ENCODE measurements around the gene NEU1. TPM values are rescaled to one million over a fixed set of nuclear protein-coding genes. Genes with fewer than 3 reads are reported as not detected.
A peak's percentile ranks its signal among the peaks of the same experiment; 100 is the strongest.

NEU1 gene
- total and polyA plus RNA-seq, 2 of the 8 experiments (the other 6 are each of a cell fraction or from before 2014, with no cell fraction given) = 41.2 to 72.1 TPM

GRCh38 chr6:31897612-31898382 lies 35.2 kb upstream of the NEU1 start, which contains the start of gene EHMT2:
Gene EHMT2, minus strand, starts transcription at chr6:31897698. Its CDS starts 21 bp downstream, at chr6:31897677.
- Histone ChIP-seq H4K5ac (ENCODE audit: insufficient read length, low read depth, low read length) (peak within 1 kb of the TSS; percentile 82), H3K14ac (ENCODE audit: insufficient read length) (no peak within 1 kb of the TSS), H4K91ac (replicated peaks; ENCODE audit: insufficient read length, low read length) (peak within 1 kb of the TSS; percentile 80), H3K79me2 (ENCODE audit: control insufficient read depth in 1 of 2, insufficient read depth in 2 of 2, low read length in 2 of 2) (peaks cover 0 to 17% of the 10 kb centered on the region in 2 experiments; a peak in 2 of 4 replicates), H3K9me3 (ENCODE audit: insufficient read depth in 2 of 2, low read depth in 1 of 2, low read length in 1 of 2) (no peaks in the 10 kb centered on the region), H3K4me1 (replicated peaks in 1 of 4; ENCODE audit: control insufficient read depth in 3 of 4, insufficient read depth in 4 of 4, low read length in 3 of 4) (peaks cover 0 to 14% (median 6%) of the 10 kb centered on the region in 4 experiments; a peak in 6 of 7 replicates), H3K9ac (replicated peaks in 1 of 4; ENCODE audit: extremely low read depth in 1 of 4, low read depth in 3 of 4, low read length in 3 of 4) (peak within 1 kb of the TSS; percentile 62 to 88 (median 79)), H2BK20ac (ENCODE audit: low read length) (no peak within 1 kb of the TSS), H3K18ac (ENCODE audit: extremely low read depth, low read length) (peak within 1 kb of the TSS; percentile 93), H3K36me3 (ENCODE audit: control insufficient read depth in 2 of 4, insufficient read depth in 4 of 4, low read length in 3 of 4) (peaks cover 13 to 35% (median 30%) of the 10 kb centered on the region in 4 experiments), H2BK15ac (ENCODE audit: low read length) (no peak within 1 kb of the TSS), H2BK12ac (ENCODE audit: low read depth, low read length) (no peak within 1 kb of the TSS), H3K27me3 (replicated peaks in 1 of 4; ENCODE audit: control insufficient read depth in 3 of 4, extremely low read depth in 1 of 4, insufficient read depth in 3 of 4, low read length in 3 of 4) (no peaks in the 10 kb centered on the region), H2BK5ac (ENCODE audit: low read depth, low read length) (peak within 1 kb of the TSS; percentile 20), H3K23ac (ENCODE audit: insufficient read length) (no peak within 1 kb of the TSS), H2BK120ac (replicated peaks; ENCODE audit: low read depth, low read length) (no peak within 1 kb of the TSS), H4K8ac (ENCODE audit: extremely low read depth, insufficient read depth, low read length) (peak within 1 kb of the TSS; percentile 93; the same call in 1 of the 2 replicates), H3K56ac (replicated peaks; ENCODE audit: insufficient read length, low read depth, low read length) (peak within 1 kb of the TSS; percentile 73), H3K4me3 (ENCODE audit: extremely low read depth in 1 of 4, insufficient read depth in 2 of 4, low read depth in 3 of 4, low read length in 4 of 4) (peak within 1 kb of the TSS; percentile 74 to 97 (median 82)), H4K20me1 (replicated peaks in 1 of 2; ENCODE audit: control insufficient read depth in 1 of 2, insufficient read depth in 2 of 2, low read length in 2 of 2) (peaks cover 1 to 5% of the 10 kb centered on the region in 2 experiments), H2AK5ac (ENCODE audit: low read depth, low read length) (0 out of 2 replicates have a peak within 1 kb of the TSS, but pooled peaks have one; percentile 20), H3K4ac (replicated peaks; ENCODE audit: insufficient read length, low read depth, low read length) (peak within 1 kb of the TSS; percentile 27), H3K4me2 (ENCODE audit: insufficient read depth in 1 of 2, low read depth in 2 of 2, low read length in 2 of 2) (peak within 1 kb of the TSS; percentile 85 to 92), H2AFZ (ENCODE audit: low read length) (peak within 1 kb of the TSS; percentile 78; the same call in 1 of the 2 replicates), H3K79me1 (ENCODE audit: low read depth, low read length) (peaks cover 2% of the 10 kb centered on the region), H3K23me2 (ENCODE audit: low read depth, low read length) (peaks cover 13% of the 10 kb centered on the region), H3K27ac (ENCODE audit: low read depth, low read length) (peak within 1 kb of the TSS; percentile 55; the same call in 1 of the 2 replicates)
- POLR2A ChIA-PET (ENCODE audit: partially characterized antibody) = interaction anchor here (0.7 to 3.6 kb wide), 30 partner anchors 9 to 260 kb away, joined by 3 to 40 read pairs (median 5); partner anchors contain the start of genes DXO, GPANK1, HSPA1B and MSH5
- peak in 1 of 2 experiments; percentile 89 for DNase-seq (ENCODE audit: low read depth in 1 of 2, low spot score in 2 of 2)
- no peak for FAIRE-seq
- WGBS, 2 experiments (ENCODE audit: extremely low coverage in 1 of 2, insufficient coverage in 1 of 2, insufficient read length in 1 of 2, insufficient replicate concordance in 2 of 2, low coverage in 1 of 2, low lambda C conversion rate in 2 of 2, missing lambda C conversion rate in 1 of 2) = 2% methylated on average over 48 of the region's 49 CpGs; no CpG with 5 or more reads in 1 of the 2 experiments
- CTCF ChIA-PET (ENCODE audit: partially characterized antibody) = interaction anchor here (0.6 to 2.1 kb wide), 10 partner anchors 9 to 160 kb away, joined by 3 to 11 read pairs (median 4); no protein-coding TSS in a partner anchor
- TF ChIP-seq EGR1 (IDR thresholded peaks at IDR 0.05; ENCODE audit: borderline replicate concordance, low read depth, low read length) = no peak
- no peak for TF ChIP-seq SIRT6 (IDR thresholded peaks at IDR 0.05; ENCODE audit: low read length)
- TF ChIP-seq NANOG (IDR thresholded peaks at IDR 0.05; ENCODE audit: insufficient read depth, low read depth, low read length, poor library complexity, severe bottlenecking) = no peak
- TF ChIP-seq HDAC2 (IDR thresholded peaks at IDR 0.05; ENCODE audit: borderline replicate concordance in 1 of 2, low read depth in 2 of 2, low read length in 2 of 2) = no peak
- no peak for TF ChIP-seq FOSL1 (IDR thresholded peaks at IDR 0.05; ENCODE audit: insufficient read depth, low read depth, low read length)
- no peak for TF ChIP-seq CHD1 (IDR thresholded peaks at IDR 0.05; ENCODE audit: low read depth, low read length)
- TF ChIP-seq CTBP2 (IDR thresholded peaks at IDR 0.05; ENCODE audit: borderline replicate concordance, insufficient read depth, insufficient read length, low read length) = no peak
- TF ChIP-seq EP300 (IDR thresholded peaks at IDR 0.05; ENCODE audit: borderline replicate concordance in 1 of 2, low read depth in 2 of 2, low read length in 2 of 2) = no peak
- peak; percentile 62 for TF ChIP-seq MAX (IDR thresholded peaks at IDR 0.05)
- no peak for TF ChIP-seq MAFK (IDR thresholded peaks at IDR 0.05; ENCODE audit: low read depth, low read length)
